ENCODE measurements around the gene AHSP.

DNA sequence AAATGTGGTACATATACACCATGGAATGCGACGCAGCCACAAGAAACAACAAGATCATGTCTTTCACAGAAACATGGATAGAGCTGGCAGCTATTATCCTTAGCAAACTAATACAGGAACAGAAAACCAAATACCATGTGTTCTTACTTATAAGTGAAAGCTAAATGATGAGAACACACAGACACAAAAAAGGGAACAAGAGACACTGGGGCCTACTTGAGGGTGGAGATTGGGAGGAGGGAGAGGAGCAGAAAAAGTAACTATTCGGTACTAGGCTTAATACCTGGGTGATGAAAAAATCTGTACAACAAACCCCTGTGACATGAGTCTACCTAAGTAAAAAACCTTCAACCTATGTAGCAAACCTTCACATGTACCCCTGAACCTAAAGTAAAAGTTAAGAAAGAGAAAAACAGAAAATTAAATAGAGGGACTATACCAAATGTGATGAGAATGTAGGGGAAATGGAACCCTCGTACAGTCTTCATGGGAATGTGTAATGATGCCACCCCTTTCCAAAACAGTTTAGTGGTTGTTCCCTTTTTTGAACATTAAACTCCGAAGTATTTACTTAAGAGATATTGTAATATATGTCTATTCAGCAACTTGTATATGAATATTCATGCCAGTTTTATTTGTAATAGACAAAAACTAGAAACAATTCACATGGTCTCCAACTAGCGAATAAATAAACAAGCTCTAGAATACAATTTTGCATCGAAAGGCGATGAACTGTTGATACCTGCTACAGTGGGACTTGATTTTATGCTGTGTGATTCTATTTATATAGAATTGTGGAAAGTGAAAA, 33.9 kb downstream of the AHSP start:
- TF ChIP-seq POLR2AphosphoS5 (IDR thresholded peaks at IDR 0.05; ENCODE audit: low read depth, low read length), result no peak
- no peak for TF ChIP-seq POLR2A (IDR thresholded peaks at IDR 0.05; ENCODE audit: low read depth, low read length)
- no peak for TF ChIP-seq TAF1 (IDR thresholded peaks at IDR 0.05; ENCODE audit: borderline replicate concordance, low read depth, low read length)
